Smooth muscle cell of trachea (primary cell): ENCODE data around the gene MRPL39. TPM values are rescaled to one million over a fixed set of nuclear protein-coding genes. Genes with fewer than 3 reads are reported as not detected.

Experiments used
- total RNA-seq: library from RNA; depleted of rRNA; stranded (reverse); fragments of >200 nt; gene quantifications from 2 replicates; pipeline ENCODE4 v1.2.1, GENCODE V29; 2014

MRPL39 gene
- total RNA-seq, result 30.8 and 44.4 TPM in 2 replicates

GRCh38 chr21:25607151-25608043 lies at the start of gene MRPL39:
MRPL39 (minus strand) TSS chr21:25607481; CDS start chr21:25607475, 6 bp downstream.

DNA sequence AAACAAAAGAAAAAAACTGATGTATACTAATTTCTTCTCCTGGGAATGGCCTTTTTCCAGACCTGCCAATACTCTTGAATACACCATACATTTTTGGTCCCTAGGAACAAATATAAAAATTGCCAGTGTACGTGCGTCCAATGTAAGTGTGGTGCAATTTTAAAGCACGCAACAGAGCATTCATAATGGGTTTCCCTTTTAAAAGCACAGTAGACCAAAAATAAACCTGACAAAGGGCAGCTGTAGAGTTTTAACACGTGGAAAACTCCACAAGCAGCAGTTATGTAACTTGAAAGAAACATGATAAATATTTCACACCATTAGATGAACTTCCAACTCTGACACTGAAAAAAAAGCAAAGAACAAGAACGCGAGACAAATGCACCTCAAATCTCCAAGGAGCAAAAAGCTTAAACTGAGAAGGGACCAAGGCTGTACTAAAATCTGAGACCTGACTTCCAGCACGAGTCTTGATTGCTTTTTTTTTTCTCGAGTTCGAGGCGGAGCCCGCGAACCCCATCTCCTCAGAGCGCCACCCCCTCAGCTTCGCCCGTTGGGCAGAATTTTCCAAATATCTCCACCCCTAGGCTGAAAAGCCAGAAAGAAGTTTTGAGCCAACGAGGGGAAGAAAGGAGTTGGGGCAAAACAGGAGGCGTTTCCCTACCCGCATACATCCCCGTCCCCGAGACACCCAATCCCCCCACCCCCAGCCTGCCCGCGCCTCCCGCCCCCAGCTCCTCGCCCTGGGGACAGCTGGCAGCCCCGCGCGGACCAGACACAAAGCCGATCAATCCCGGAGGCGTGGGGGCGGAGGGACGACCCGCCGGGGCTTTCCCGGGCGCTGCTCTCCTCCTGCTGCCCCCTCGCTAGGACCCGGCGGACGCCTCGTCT lies 31.6 kb upstream of the MRPL39 start, which contains the start of gene JAM2:
Gene JAM2, plus strand, starts transcription at position 599 of the 891 bp plus-strand sequence. CDS start 564 bp downstream, outside the sequence.

Other genes with a start within 250 kb of the MRPL39 start
- 1.5 and 2.6 TPM in 2 replicates for gene JAM2, start 31.8 kb upstream of the MRPL39 start, total RNA-seq
- gene ATP5PF, start 127.4 kb upstream of the MRPL39 start, total RNA-seq, result 28.4 and 67.2 TPM in 2 replicates
- 25.3 and 36.2 TPM in 2 replicates for gene GABPA, start 127.5 kb upstream of the MRPL39 start, total RNA-seq